Body of pancreas (tissue), 4 donors: ENCODE measurements around the gene IQCM.

Source experiments
- CTCF ChIP-seq, 7 experiments: fragments of 450-650 bp in 4 of 7; fragments of 200-600 bp in 3 of 7; sonication (generic) in 3 of 7; IDR thresholded peaks; one replicate each; pipeline ENCODE4 v1.5.1; 2016 to 2019; ENCODE audit warnings: antibody characterized with exemption in 7 of 7
- POLR2A ChIP-seq, 3 donors: fragments of 450-650 bp; IDR thresholded peaks; one replicate each; pipeline ENCODE4 v1.6.1; 2016; ENCODE audit warnings: antibody characterized with exemption in 3 of 3, mild to moderate bottlenecking in 2 of 3

- TF ChIP-seq POLR2A (IDR thresholded peaks at IDR 0.05) = no peak
- no peak for TF ChIP-seq CTCF (IDR thresholded peaks at IDR 0.05)
Observed at GRCh38 chr4:149403081-149403480, 412.6 kb downstream of the IQCM start.
